Keratinocyte (primary cell): ENCODE measurements around the gene KMT2C. TPM values are rescaled to one million over a fixed set of nuclear protein-coding genes. Genes with fewer than 3 reads are reported as not detected.

Experiments used
- DNase-seq: peaks from one replicate; pipeline ENCODE4 v3.0.0-alpha.2; 2011; ENCODE audit warnings: low read depth, missing footprints, low spot score
- FAIRE-seq: peaks from 2 replicates; lab custom pipeline; 2011; peaks lifted over from hg19 to GRCh38; lab: Jason Lieb, UNC
- H2AFZ ChIP-seq: 2 replicates; pipeline ENCODE4 v1.6.0; 2012; ENCODE audit warnings: low read length, control low read depth, inconsistent platforms; ENCODE audit not compliant: control insufficient read depth
- H3K27ac ChIP-seq: 2 replicates; pipeline ENCODE4 v1.5.1; 2011; ENCODE audit warnings: low read length; ENCODE audit not compliant: control insufficient read depth, insufficient read depth
- H3K27me3 ChIP-seq: 3 replicates; pipeline ENCODE4 v1.6.0; 2011; ENCODE audit warnings: low read length; ENCODE audit not compliant: control insufficient read depth, insufficient read depth; ENCODE audit errors: extremely low read depth
- H3K36me3 ChIP-seq, 2 experiments: 2 replicates in 1 of 2; 3 replicates in 1 of 2; pipeline ENCODE4 v1.5.1; 2011; ENCODE audit warnings: low read length in 2 of 2, mild to moderate bottlenecking in 1 of 2; ENCODE audit not compliant: control insufficient read depth in 2 of 2, insufficient read depth in 2 of 2; ENCODE audit errors: extremely low read depth in 1 of 2
- H3K4me1 ChIP-seq: 3 replicates; pipeline ENCODE4 v1.5.1; 2011; ENCODE audit warnings: low read length; ENCODE audit not compliant: control insufficient read depth, insufficient read depth; ENCODE audit errors: extremely low read depth
- H3K4me2 ChIP-seq: 3 replicates; pipeline ENCODE4 v1.6.0; 2011; ENCODE audit warnings: low read depth, low read length; ENCODE audit not compliant: control insufficient read depth, insufficient read depth; ENCODE audit errors: extremely low read depth
- H3K4me3 ChIP-seq, 3 experiments: fragments of 200-600 bp in 1 of 3; sonication (generic) in 1 of 3; 2 replicates in 2 of 3; 3 replicates in 1 of 3; pipeline ENCODE4 v1.5.1; 2011 to 2016; ENCODE audit warnings: low read length in 3 of 3, mild to moderate bottlenecking in 3 of 3, control low read depth in 2 of 3, inconsistent platforms in 1 of 3, low read depth in 1 of 3, mixed read lengths in 1 of 3, mixed run types in 1 of 3, moderate library complexity in 1 of 3; ENCODE audit not compliant: control insufficient read depth in 2 of 3, insufficient read depth in 2 of 3; ENCODE audit errors: extremely low read depth in 1 of 3
- H3K79me2 ChIP-seq: 2 replicates; pipeline ENCODE4 v1.6.0; 2012; ENCODE audit warnings: low read length; ENCODE audit not compliant: control insufficient read depth, insufficient read depth
- H3K9ac ChIP-seq: 3 replicates; pipeline ENCODE4 v1.6.0; 2011; ENCODE audit warnings: low read length; ENCODE audit not compliant: control insufficient read depth, insufficient read depth; ENCODE audit errors: extremely low read depth
- H3K9me1 ChIP-seq: 3 replicates; pipeline ENCODE4 v1.6.0; 2011; ENCODE audit warnings: low read length; ENCODE audit not compliant: control insufficient read depth, insufficient read depth; ENCODE audit errors: extremely low read depth
- H3K9me3 ChIP-seq: 2 replicates; pipeline ENCODE4 v1.5.1; 2012; ENCODE audit warnings: low read depth, low read length; ENCODE audit not compliant: control insufficient read depth
- H4K20me1 ChIP-seq: 3 replicates; pipeline ENCODE4 v1.6.0; 2011; ENCODE audit warnings: low read length; ENCODE audit not compliant: control insufficient read depth, insufficient read depth; ENCODE audit errors: extremely low read depth
- EZH2 ChIP-seq: IDR thresholded peaks from one replicate; pipeline ENCODE4 v1.6.1; 2012; ENCODE audit warnings: inconsistent platforms, mild to moderate bottlenecking, low read length, moderate library complexity
- dilution Hi-C: fragments of 300-500 bp; cut with MboI; formaldehyde crosslinking; loops from one replicate; pipeline ENCODE4 v1.7.0; 2020; ENCODE audit warnings: low sequenced_read_pairs; ENCODE audit not compliant: extremely low pct_ligation_motif_present
- polyA minus RNA-seq, 3 experiments: library from RNA; depleted of rRNA, polyadenylated mRNA; stranded (reverse); fragments of >200 nt; gene quantifications; 1 replicate in 1 of 3; 2 replicates in 1 of 3; 3 replicates in 1 of 3; pipeline ENCODE4 v1.2.3, GENCODE V29; 2011
- polyA plus RNA-seq, 5 experiments: library from polyadenylated mRNA; depleted of rRNA in 3 of 5; stranded (reverse) in 3 of 5; stranded (forward) in 1 of 5; unstranded in 1 of 5; fragments of >200 nt; gene quantifications; 1 replicate in 1 of 5; 2 replicates in 3 of 5; 3 replicates in 1 of 5; pipeline versions ENCODE4 v1.2.1 to v1.2.3, GENCODE V29; 2011 to 2012; ENCODE audit warnings: missing spikeins in 2 of 5, low read depth in 1 of 5, low replicate concordance in 1 of 5
- TF ChIP-seq, protein P1 (sequence below), 3 experiments: IDR thresholded peaks in 1 of 3; conservative IDR thresholded peaks in 1 of 3; optimal IDR thresholded peaks in 1 of 3; 2 replicates in 2 of 3; 3 replicates in 1 of 3; pipeline versions ENCODE3 to v1.5.1; 2011; ENCODE audit warnings: low read length in 3 of 3, mild to moderate bottlenecking in 3 of 3, moderate library complexity in 2 of 3, control low read depth in 1 of 3, inconsistent platforms in 1 of 3; ENCODE audit not compliant: insufficient read depth in 2 of 3; ENCODE audit errors: extremely low read depth in 1 of 3

KMT2C gene
- polyA plus RNA-seq (6.8 to 12.2 TPM (median 8.5 TPM) in 3 replicates), polyA minus RNA-seq (27.1 to 61.2 TPM (median 29.2 TPM) in 3 replicates)
- polyA plus RNA-seq (2011; ENCODE audit: low read depth): 33.2 TPM
- 5.3 and 7.4 TPM in 2 replicates for polyA plus RNA-seq (2011; cell fraction: cytosol; rRNA removed)
- 30.3 and 30.6 TPM in 2 replicates for polyA plus RNA-seq (2011; cell fraction: nucleus; rRNA removed)
- polyA plus RNA-seq (2012; ENCODE audit: low replicate concordance): 10.4 and 12.0 TPM in 2 replicates
- polyA minus RNA-seq (2011; cell fraction: cytosol; rRNA and poly(A)+ RNA removed): 9.8 TPM
- polyA minus RNA-seq (2011; cell fraction: nucleus; rRNA and poly(A)+ RNA removed): 44.0 and 94.2 TPM in 2 replicates

DNA sequence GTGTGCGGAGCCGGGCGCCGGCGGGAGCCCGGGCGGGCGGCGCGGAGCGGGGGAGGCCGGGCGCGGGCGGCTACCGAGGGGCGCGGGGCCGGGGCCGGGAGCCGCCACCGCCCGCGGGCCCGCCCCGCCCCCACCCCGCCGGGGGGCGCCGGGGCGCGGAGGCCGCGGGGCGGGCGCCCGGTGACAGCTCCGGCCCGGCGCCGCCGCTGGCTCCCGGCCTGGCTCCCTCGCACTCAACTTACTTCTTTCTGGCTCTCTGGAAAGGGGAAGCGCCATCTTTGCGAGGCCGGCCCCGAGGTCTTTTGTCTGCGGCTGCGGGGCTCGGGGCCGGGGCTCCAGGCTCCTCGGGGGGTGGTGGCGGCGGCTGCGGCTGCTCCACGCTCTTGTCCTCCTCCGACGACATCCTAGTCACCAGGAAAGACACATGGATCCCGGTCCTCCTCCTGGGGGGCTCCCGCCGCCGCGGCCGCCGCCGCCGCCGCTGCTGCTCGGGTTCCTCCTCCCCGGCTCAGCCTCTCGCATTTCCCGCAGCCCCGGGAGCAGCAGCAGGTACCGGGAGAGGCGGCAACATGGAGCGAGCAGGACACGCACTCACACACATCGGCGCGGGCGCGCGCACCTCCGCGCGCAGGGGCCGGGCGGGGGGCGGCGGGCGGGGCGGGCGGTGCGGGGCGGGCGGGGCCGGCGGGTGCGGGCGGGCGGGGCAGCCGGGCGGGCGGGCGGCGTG is at the start of gene KMT2C:
Gene KMT2C, minus strand, starts transcription at position 620 of the 727 bp plus-strand sequence. Its CDS starts 217 bp downstream, at position 403.
- TF ChIP-seq EZH2: no peak
- TF ChIP-seq, protein P1, sequence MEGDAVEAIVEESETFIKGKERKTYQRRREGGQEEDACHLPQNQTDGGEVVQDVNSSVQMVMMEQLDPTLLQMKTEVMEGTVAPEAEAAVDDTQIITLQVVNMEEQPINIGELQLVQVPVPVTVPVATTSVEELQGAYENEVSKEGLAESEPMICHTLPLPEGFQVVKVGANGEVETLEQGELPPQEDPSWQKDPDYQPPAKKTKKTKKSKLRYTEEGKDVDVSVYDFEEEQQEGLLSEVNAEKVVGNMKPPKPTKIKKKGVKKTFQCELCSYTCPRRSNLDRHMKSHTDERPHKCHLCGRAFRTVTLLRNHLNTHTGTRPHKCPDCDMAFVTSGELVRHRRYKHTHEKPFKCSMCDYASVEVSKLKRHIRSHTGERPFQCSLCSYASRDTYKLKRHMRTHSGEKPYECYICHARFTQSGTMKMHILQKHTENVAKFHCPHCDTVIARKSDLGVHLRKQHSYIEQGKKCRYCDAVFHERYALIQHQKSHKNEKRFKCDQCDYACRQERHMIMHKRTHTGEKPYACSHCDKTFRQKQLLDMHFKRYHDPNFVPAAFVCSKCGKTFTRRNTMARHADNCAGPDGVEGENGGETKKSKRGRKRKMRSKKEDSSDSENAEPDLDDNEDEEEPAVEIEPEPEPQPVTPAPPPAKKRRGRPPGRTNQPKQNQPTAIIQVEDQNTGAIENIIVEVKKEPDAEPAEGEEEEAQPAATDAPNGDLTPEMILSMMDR (optimal IDR thresholded peaks at IDR 0.05 in 1 of 3, IDR thresholded peaks at IDR 0.05 in 1 of 3, conservative IDR thresholded peaks at IDR 0.05 in 1 of 3; ENCODE audit: extremely low read depth in 1 of 3, insufficient read depth in 2 of 3, low read length in 3 of 3): no peak
- DNase-seq: no peak
- peak within 1 kb of the TSS; percentile 74 for H3K27ac ChIP-seq
- peak within 1 kb of the TSS; percentile 84 for H2AFZ ChIP-seq
- H3K9ac ChIP-seq: peak within 1 kb of the TSS; percentile 82
- no peaks in the 10 kb centered on the region for H4K20me1 ChIP-seq
- no peaks in the 10 kb centered on the region for H3K27me3 ChIP-seq
- no peaks in the 10 kb centered on the region for H3K9me1 ChIP-seq
- no peaks in the 10 kb centered on the region for H3K4me1 ChIP-seq
- H3K36me3 ChIP-seq: no peaks in the 10 kb centered on the region
- H3K4me3 ChIP-seq: peak within 1 kb of the TSS; percentile 59 to 73 (median 65)
- FAIRE-seq: no peak
- peaks cover 39% of the 10 kb centered on the region for H3K79me2 ChIP-seq
- peak within 1 kb of the TSS; percentile 79 for H3K4me2 ChIP-seq
- dilution Hi-C loops: no loop called here
- no peaks in the 10 kb centered on the region for H3K9me3 ChIP-seq

DNA sequence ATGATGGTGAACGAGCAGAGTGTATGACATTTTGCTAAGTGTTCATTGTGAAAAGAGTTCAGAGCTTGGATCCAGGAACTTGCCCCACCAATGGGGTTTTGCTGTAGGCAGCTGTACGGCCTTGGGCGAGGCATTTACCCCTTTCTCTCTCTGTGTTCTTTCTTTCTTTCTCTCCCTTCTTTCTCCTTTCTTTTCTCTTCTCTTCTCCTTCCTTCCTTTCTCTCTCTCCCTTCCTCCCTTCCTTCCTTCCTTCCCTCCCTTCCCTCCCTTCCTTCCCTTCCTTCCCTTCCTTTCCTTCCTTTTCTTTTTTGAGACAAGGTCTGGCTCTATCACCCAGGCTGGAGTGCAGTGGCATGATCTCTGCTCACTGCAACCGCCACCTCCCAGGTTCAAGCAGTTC is 45.3 kb upstream of the KMT2C start:
- FAIRE-seq: no peak
- Histone ChIP-seq H3K27ac (no peak overlapping the region), H3K4me2 (no peak overlapping the region), H3K36me3 (no peaks in the 10 kb centered on the region), H3K79me2 (no peaks in the 10 kb centered on the region), H4K20me1 (no peaks in the 10 kb centered on the region), H3K9me1 (no peaks in the 10 kb centered on the region), H2AFZ (no peak overlapping the region), H3K27me3 (no peaks in the 10 kb centered on the region), H3K9me3 (no peaks in the 10 kb centered on the region), H3K4me3 (no peak overlapping the region), H3K4me1 (no peaks in the 10 kb centered on the region), H3K9ac (no peak overlapping the region)
- TF ChIP-seq, protein P1 (optimal IDR thresholded peaks at IDR 0.05 in 1 of 3, IDR thresholded peaks at IDR 0.05 in 1 of 3, conservative IDR thresholded peaks at IDR 0.05 in 1 of 3; ENCODE audit: extremely low read depth in 1 of 3, insufficient read depth in 2 of 3, low read length in 3 of 3): no peak
- TF ChIP-seq EZH2: no peak
- DNase-seq: no peak
- dilution Hi-C loops: no loop called here
